NCI-H2081 (cell line): ENCODE results near the gene SFTA2.
"Not testable (repeated sequence)": the region's sequence is repeated elsewhere in the genome, so short reads cannot be mapped to it uniquely, and the experiment has no call there.

Experiments
- DNase-seq, 2 experiments: peaks; one replicate each; lab custom pipeline; 2025; lab: John Stamatoyannopoulos, UW

The SFTA2 gene

GRCh38 chr6:30912746-30913520, 19.0 kb downstream of the SFTA2 start:
- no peak for DNase-seq

GRCh38 chr6:30910473-30910872, 21.5 kb downstream of the SFTA2 start:
- DNase-seq, result not testable (repeated sequence)

- DNase-seq, result no peak
These were observed 23.3 kb downstream of the SFTA2 start for GRCh38 chr6:30908700-30909099.

- DNase-seq, result peak; percentile 98 to 99
These were observed 24.0 kb downstream of the SFTA2 start, which contains the start of gene GTF2H4 for GRCh38 chr6:30907758-30908591. Gene GTF2H4, plus strand, starts transcription at chr6:30908207.

- DNase-seq, result not testable (repeated sequence)
These were observed 24.6 kb downstream of the SFTA2 start for GRCh38 chr6:30907290-30907757.

GRCh38 chr6:30903236-30903635, 28.7 kb downstream of the SFTA2 start:
- DNase-seq, result no peak

GRCh38 chr6:30902709-30903108, 29.3 kb downstream of the SFTA2 start:
- no peak for DNase-seq

- not testable (repeated sequence) for DNase-seq
These were observed 29.8 kb downstream of the SFTA2 start for GRCh38 chr6:30902196-30902595.

GRCh38 chr6:30901436-30901835, 30.5 kb downstream of the SFTA2 start:
- no peak for DNase-seq

GRCh38 chr6:30900863-30901417, 31.0 kb downstream of the SFTA2 start:
- no peak for DNase-seq

- no peak for DNase-seq
These were observed 33.1 kb downstream of the SFTA2 start for GRCh38 chr6:30898750-30899360.

GRCh38 chr6:30897882-30898281, 34.1 kb downstream of the SFTA2 start:
- DNase-seq, result no peak

- DNase-seq, result no peak
These were observed 35.4 kb downstream of the SFTA2 start for GRCh38 chr6:30896541-30896940.

GRCh38 chr6:30895343-30895742, 36.6 kb downstream of the SFTA2 start:
- DNase-seq, result no peak

- DNase-seq, result no peak
These were observed 37.0 kb downstream of the SFTA2 start for GRCh38 chr6:30894935-30895334.

- no peak for DNase-seq
These were observed 37.6 kb downstream of the SFTA2 start for GRCh38 chr6:30894381-30894780.

- no peak for DNase-seq
These were observed 38.3 kb downstream of the SFTA2 start for GRCh38 chr6:30893666-30894065.

GRCh38 chr6:30893001-30893591, 38.9 kb downstream of the SFTA2 start:
- DNase-seq, result no peak

GRCh38 chr6:30891816-30892538, 40.0 kb downstream of the SFTA2 start:
- DNase-seq, result no peak

GRCh38 chr6:30891450-30891723, 40.6 kb downstream of the SFTA2 start:
- DNase-seq, result no peak
